ENCODE results near the gene GRIK5.

GRIK5 gene

DNA sequence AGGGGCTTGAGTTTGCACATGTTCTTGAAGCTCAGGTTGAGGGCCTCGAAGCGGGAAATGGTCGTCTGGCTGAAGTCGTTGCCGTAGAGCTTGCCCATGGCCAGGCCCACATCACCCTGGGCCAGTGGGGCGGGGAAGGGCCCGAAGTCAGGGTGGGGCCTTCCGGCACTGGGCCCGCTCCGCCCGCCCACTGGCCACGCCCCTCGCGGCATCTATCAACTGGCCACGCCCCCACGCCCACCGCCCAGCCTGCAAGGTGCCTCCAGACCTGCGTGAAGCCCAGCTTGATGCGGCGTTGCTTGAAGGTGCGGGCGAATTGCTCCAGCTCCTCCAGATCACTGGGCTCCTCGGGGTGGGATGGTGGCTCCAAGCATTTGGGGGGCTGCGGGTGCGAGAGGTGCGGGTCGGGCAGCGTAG is 25.8 kb upstream of the GRIK5 start:
- peak in 1 of 3 experiments; percentile 26 for DNase-seq (ENCODE audit: low read depth in 3 of 3)

DNA sequence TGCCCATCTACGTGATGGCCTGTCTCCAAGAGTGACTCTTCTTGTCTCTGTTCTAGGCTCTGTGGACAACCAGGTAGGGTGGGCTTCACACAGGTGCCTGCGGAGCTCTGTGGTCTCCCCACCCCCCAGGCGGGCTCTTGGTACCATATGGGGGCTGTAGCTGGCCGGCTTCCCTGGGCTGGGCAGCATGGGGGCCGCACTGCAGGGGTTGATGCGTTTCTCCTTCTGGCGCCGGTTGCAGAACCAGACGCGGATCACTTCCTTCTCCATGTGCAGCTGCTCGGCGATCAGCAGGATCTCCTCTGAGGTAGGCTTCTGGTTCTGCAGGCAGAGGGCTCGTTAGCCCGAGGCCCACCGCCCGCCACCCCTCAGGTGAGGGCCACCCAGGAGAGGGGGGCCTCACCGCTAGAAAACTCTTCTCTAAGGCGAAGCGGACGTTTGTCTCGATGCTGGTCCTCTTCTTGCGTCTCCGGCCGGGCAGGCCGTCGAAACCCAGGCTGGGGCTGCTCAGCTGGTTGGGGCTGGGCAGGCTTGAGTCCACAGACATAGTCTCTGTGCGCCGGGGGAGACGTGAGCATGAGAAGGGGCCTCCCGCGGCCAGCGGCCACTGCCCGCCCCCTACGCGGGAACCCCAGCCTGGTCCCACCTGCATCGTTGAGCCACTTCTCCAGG is 25.3 kb upstream of the GRIK5 start:
- no peak for DNase-seq (ENCODE audit: low read depth in 3 of 3)

DNA sequence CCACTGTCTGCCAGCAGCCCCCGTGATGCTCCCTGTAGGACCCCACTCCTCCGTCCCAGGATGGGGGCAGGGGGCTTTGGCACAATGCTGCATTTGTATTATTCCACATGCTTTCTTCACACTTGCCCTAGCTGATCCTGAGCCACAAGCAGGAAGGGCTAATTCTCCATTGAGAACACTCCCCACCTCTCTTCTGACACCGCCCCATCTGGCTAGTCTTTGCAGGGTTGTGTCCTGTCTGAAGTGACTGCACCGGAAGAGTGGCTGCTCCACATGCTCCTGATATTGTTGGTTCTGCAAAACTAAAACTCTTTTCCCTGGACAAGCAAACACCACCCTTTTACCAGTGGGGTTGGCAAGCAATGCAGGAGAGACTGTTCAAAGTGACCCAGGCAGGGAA is 23.9 kb upstream of the GRIK5 start:
- no peak for DNase-seq (ENCODE audit: low read depth in 3 of 3)

DNA sequence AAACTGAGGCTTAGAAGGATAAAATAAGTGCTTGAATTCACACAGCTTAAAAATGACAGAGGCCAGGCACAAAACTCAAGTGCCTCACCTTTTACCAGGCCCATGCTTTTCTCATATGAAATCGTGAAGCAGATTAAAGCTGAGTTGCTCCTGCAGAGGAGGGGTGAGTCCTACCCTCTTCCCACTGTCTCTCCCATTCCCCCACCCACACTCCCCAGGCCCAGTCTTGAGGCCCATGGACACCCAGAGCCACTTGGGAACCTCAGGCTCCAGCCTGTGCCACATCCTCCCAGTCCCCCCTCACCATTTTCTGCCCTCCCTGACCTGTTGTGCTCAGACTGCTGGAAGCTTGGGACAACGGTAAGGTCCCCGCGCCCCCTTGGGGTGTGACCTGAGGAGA is 23.5 kb upstream of the GRIK5 start:
- no peak for DNase-seq (ENCODE audit: low read depth in 3 of 3)

DNA sequence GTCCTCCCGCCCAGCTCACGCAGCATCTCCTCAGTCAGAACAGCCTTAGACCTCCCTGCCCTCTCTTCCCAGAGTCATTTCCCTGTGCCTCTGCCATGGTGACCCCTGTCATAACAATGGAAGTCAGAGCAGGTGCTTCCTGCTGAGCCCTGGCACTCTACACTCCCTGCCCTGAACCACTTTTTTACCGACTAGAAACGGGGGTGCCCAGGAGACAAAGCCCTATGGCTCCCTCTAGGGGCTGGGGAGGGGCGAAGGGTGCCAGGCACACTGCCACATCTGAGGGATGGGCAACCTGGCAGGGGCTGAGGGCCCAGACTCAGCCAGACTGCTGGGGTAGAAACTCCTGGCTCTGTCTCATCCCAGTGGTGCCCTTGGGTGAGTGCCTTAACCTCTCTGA is 22.3 kb upstream of the GRIK5 start:
- peak in 1 of 3 experiments; percentile 39 for DNase-seq (ENCODE audit: low read depth in 3 of 3)

DNA sequence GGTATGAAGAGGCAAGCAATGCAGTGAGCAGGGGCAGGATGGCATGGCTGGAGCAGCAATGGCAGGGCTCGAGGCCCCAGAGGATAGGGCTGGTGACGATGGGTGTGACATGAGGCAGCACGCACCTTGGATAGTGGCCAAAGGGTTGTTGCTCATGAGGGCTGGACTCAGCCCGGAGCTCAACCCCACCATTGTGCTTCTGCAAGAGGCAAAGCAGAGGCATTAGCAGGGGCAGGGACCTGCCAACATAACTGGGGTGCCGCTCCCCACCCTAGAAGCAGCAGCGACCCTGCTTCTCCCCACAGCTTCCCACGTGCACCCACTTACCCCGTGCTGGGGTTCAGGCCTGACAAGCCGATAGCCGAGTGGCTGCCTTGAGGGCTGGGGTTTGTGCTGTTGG is 21.7 kb upstream of the GRIK5 start:
- no peak for DNase-seq (ENCODE audit: low read depth in 3 of 3)

DNA sequence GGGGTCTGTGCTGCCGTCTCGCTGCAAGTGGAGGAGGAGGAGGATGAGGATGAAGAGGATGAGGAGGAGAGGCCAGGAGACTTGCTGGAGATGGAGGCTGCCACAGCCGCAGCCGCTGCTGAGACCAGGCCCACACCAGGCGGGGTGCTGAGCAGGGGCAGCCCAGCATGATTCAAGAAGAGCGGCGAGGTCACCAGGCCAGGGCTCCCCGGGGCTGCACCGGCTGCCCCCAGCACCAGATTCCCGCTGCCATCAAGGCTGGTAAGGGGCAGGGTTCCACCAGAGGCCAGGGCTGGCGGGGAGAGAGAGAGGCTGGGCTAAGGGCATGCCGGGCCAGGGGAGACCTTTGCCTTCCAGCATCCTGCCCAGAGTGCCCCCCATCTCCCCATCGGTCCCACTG is 21.3 kb upstream of the GRIK5 start:
- DNase-seq (ENCODE audit: low read depth in 3 of 3), result no peak

DNA sequence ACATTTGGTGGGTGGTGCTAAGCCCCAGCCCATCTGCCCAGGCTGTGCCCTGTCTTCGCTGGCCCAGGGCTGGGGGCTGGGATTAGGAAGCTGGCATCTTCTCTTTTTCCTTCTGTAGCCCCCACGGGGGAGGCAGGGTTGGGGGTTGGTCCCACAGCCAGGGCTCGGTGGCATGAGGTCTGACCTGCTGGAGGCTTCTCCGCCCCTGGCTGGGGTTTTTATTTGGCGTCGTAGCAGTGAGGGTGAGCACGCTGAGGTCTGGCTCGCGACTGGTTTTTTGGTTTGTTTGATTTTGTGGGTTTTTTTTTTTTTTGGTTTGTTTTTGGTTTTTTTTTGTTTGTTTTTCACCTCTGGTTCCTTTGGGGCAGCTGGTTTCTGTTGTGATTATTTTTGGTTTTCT is 20.7 kb upstream of the GRIK5 start:
- no peak for DNase-seq (ENCODE audit: low read depth in 3 of 3)

DNA sequence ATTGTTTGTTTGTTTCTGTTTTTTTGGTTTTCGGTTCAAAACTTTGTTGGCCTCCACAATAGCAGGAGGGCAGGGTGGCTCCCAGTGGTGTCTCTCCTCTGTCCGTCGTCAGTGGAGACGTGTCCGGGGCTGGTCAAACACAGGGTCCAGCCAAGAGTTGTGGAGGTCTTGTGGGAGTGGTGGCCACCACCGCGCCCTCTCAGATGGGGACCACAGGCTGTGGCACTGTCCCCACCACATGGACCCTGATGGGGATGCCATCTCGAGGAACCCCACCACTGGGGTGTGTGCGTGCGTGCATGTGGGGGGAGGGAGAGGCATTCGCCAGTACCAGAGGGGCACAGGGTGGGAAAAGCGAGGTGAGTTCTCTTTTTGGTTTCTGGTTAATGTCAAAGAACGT is 19.8 kb upstream of the GRIK5 start:
- DNase-seq (ENCODE audit: low read depth in 3 of 3), result no peak

DNA sequence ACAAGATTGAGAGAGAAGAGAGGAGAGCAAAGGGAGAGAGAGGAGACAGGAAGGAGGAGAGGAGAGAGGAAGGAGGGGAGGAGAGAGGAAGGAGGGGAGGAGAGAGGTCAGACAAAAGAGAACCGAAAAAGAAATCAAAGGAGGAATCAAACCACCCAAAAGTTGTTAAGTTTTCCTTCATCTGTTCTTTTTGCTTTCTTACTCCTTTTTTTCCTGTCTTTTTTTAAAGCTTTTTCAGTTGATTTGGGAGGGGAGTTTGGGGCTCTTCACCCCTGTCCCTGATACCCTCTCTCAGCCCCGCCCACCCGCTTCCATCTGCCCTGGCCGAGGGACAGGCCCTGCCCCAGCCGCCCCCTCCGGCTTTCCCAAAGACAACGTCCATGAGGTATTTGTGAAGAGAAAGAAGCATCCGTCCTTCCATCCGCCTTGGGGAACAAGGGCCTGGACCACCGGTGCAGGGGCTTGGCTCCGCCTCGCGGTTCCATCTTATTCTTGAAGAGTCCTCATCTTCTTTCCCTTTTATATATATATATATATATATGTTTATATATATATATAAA is 19.3 kb upstream of the GRIK5 start:
- DNase-seq (ENCODE audit: low read depth in 3 of 3), result no peak

DNA sequence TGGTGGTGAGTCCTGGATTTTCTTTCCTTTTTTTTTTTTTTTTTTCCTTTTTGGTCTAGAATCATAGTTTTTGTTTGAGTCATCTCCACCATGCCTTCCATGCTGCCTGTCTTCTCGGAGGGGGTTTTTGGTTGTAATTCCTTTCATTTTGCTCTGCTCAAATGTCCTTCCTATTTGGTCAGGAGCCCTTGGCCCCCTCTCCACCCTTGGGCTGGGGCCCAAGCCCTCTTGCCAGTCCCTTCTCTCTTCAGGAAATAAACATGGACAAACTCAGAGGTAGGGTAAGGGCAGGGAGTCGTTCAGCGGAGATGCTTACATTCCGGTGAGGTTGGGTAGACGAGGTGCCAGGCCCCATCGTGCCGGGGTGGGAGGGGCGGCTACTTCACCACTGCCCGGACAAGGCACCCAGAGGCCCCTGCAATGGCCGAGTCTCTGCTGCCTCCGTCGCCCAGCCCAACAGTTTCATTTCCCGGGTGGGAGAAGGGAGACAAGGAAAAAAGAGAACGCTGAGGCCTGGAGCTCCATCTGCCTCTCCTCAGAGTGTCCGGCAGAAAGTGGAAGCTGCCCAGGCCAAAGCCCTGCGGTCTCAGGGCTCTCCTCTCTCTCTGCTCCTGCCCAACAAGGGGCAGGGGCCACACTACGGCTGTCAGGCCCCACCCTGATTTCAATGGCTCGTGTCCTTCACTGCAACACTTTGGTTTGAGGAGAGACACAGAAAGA is 18.6 kb upstream of the GRIK5 start:
- DNase-seq (ENCODE audit: low read depth in 3 of 3), result no peak

DNA sequence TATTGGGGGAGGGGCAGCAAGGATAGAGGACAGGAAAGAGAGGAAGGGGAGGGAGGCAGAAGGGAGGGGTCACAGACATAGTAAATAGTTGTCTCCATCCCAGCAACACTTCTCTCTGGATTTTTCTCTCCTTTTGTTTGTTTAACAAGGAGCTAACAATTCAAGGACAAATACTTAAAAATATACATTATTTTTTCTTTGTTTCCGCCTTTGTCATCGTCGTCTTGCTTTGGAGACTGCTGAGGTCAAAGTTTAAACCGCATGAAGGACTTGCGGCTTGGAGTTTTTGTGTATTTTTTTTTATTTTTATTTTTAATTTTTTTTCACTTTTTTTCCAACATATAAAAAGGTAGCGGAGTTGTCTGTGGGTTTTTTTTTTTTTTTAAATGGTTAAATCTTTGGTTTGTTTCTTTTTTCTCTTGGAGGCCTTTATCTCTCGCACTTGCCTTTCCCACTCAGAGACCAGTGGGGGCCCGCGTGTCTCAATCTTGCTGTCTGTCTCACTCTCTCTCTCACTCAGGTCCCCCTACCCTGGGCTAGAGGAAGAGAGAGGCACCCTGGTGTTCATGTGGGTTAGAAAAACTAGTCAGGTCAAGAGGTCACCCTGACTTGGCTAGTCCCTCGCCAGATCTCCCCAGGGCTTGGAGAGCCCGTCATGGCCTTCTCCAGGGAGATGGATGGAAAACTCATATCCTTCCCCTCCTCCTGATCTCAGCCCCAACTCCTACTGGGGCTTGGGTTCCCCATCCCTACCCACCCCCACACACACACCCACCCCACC is 17.0 kb upstream of the GRIK5 start:
- DNase-seq (ENCODE audit: low read depth in 3 of 3), result no peak

DNA sequence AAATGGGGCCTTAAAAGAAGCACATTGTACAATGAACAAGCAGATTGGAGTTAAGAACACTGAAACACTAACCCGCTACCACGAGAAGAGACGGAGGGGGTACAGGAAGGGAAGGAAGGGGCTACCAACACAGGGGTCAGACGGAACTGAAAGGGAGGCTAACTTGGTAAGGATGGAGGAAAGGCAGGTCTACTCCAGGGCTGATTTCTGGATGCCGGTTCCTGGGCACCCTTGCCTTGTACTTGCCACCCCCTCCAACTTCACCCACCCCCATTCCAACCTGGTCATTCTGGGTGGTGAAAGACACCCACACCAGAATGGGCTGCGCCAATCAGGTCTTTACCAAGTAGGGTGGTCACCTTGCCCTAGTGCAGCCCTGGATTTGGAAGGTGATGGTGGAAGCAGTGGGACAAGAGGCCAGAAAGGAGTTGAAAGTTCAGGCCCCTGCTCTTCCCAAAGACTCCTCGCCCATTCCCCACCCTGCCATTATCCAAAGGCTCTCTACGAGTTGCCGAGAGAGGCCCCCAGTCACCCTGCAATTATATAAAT is 16.3 kb upstream of the GRIK5 start:
- DNase-seq (ENCODE audit: low read depth in 3 of 3), result no peak

DNA sequence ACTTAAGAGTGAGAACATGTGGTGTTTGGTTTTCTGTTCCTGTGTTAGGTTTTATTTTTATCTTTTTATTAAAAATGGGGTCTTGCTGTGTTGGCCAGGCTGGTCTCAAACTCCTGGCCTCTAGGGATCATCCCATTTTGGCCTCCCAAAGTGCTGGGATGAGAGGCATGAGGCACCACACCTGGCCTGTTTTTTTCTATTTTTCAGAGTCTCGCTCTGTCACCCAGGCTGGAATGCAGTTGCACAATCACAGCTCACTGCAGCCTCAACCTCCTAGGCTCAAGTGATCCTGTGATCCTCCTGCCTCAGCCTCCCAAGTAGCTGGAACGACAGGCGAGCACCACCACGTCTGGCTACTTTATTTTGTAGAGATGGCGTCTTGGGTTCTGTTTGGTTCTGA is 13.5 kb upstream of the GRIK5 start:
- no peak for DNase-seq (ENCODE audit: low read depth in 3 of 3)

DNA sequence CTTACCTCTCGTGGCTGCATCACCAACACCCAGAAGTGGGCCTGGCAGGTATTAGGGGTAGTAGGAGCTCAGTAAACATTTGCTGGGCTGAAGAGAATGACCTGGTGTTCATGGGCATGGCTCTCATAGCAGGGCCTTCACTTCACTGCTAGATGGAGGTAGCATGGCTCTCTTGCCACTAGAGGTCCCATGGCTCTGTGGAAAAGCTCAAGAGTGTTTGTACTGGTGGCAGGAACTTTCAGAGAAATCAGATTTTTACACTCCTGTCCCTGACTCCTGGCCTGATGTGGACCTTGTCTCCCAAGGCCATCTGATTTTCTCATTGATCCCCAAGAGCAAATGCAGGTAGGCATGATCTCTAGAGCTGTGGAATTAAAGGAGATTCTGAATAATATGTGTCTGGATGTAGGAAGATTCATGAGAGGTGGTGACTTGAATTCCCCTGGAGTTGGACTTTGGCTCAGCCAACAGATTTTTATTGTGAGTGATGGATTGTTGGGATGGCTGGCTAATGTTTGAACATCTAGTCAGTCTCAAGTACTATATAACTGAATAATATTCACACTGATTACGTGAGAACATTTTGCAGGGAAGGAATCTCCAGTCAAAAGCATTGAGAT is 11.7 kb upstream of the GRIK5 start:
- DNase-seq (ENCODE audit: low read depth in 3 of 3), result no peak

DNA sequence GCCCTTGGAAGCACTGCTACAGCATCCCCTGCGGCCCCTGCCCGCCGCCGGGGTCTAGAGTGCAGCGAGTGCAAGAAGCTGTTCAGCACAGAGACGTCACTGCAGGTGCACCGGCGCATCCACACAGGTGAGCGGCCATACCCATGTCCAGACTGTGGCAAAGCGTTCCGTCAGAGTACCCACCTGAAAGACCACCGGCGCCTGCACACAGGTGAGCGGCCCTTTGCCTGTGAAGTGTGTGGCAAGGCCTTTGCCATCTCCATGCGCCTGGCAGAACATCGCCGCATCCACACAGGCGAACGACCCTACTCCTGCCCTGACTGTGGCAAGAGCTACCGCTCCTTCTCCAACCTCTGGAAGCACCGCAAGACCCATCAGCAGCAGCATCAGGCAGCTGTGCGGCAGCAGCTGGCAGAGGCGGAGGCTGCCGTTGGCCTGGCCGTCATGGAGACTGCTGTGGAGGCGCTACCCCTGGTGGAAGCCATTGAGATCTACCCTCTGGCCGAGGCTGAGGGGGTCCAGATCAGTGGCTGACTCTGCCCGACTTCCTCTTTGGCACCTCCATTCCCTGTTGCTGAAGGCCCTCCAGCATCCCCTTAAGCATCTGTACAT is 10.9 kb upstream of the GRIK5 start:
- no peak for DNase-seq (ENCODE audit: low read depth in 3 of 3)

DNA sequence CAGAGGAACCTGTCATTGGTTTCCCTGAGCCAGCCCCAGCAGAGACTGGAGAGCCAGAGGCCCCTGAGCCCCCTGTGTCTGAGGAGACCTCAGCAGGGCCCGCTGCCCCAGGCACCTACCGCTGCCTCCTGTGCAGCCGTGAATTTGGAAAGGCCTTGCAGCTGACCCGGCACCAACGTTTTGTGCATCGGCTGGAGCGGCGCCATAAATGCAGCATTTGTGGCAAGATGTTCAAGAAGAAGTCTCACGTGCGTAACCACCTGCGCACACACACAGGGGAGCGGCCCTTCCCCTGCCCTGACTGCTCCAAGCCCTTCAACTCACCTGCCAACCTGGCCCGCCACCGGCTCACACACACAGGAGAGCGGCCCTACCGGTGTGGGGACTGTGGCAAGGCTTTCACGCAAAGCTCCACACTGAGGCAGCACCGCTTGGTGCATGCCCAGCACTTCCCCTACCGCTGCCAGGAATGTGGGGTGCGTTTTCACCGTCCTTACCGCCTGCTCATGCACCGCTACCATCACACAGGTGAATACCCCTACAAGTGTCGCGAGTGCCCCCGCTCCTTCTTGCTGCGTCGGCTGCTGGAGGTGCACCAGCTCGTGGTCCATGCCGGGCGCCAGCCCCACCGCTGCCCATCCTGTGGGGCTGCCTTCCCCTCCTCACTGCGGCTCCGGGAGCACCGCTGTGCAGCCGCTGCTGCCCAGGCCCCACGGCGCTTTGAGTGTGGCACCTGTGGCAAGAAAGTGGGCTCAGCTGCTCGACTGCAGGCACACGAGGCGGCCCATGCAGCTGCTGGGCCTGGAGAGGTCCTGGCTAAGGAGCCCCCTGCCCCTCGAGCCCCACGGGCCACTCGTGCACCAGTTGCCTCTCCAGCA is 10.1 kb upstream of the GRIK5 start:
- no peak for DNase-seq (ENCODE audit: low read depth in 3 of 3)

DNA sequence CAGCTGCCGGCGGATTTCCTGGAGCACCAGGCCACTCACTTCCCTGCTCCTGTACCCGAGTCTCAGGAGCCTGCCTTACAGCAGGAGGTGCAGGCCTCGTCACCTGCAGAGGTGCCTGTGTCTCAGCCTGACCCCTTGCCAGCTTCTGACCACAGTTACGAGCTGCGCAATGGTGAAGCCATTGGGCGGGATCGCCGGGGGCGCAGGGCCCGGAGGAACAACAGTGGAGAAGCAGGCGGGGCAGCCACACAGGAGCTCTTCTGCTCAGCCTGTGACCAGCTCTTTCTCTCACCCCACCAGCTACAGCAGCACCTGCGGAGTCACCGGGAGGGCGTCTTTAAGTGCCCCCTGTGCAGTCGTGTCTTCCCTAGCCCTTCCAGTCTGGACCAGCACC is 9.3 kb upstream of the GRIK5 start:
- no peak for DNase-seq (ENCODE audit: low read depth in 3 of 3)

DNA sequence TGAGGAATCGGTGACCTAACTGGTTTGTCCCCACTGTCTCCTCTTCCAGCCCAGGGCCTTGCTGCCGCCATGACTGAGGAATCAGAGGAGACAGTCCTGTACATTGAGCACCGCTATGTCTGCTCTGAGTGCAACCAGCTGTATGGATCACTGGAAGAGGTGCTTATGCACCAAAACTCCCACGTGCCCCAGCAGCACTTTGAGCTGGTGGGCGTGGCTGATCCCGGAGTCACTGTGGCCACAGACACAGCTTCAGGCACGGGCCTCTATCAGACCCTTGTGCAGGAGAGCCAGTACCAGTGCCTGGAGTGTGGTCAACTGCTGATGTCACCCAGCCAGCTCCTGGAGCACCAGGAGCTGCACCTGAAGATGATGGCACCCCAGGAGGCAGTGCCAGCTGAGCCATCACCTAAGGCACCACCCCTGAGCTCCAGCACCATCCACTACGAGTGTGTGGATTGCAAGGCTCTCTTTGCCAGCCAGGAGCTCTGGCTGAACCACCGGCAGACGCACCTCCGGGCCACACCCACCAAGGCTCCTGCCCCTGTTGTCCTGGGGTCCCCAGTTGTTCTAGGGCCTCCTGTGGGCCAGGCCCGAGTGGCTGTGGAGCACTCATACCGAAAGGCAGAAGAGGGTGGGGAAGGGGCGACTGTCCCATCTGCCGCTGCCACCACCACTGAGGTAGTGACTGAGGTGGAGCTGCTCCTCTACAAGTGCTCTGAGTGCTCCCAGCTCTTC is 8.7 kb upstream of the GRIK5 start:
- DNase-seq (ENCODE audit: low read depth in 3 of 3), result no peak

DNA sequence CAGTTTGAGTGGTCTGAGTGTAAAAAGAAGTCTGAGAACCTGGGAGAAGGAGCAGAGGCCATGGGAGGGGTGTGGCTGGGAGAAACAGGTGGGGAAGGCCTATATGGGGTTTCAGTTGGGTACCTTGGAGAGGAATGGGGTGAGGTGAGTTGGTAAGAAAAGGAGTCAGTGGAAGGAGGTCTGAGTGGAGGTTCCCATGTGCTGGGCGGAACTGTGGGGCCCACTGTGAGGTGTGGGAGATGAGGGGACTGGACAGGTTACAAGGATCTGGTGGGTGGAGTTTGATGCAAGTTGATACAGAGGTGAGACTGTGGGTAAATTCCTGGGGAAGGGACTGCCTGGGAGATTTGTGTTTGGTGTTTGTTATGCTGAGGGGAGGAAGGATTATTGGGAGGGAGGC is 8.1 kb upstream of the GRIK5 start:
- DNase-seq (ENCODE audit: low read depth in 3 of 3), result no peak
